ENCODE results near the gene HSP90B1. TPM values are rescaled to one million over a fixed set of nuclear protein-coding genes. Genes with fewer than 3 reads are reported as not detected.

HSP90B1 gene
- total and polyA plus RNA-seq, 12 donors = 203 to 1,021 (median 297) TPM

- DNase-seq = no peak
- H3K4me3 ChIP-seq = no peak overlapping the region
- no peaks in the 10 kb centered on the region for H3K9me3 ChIP-seq
- H3K4me1 ChIP-seq = no peaks in the 10 kb centered on the region
- ATAC-seq = no peak
- no peak for TF ChIP-seq CTCF (IDR thresholded peaks at IDR 0.05)
- H3K36me3 ChIP-seq = no peaks in the 10 kb centered on the region
- WGBS, 2 donors = 65 to 76% methylated on average over 3 of the region's 3 CpGs
- intact Hi-C loops (cut with DNase I) = no loop called here
- H3K27ac ChIP-seq = no peak overlapping the region
- H3K27me3 ChIP-seq = no peaks in the 10 kb centered on the region
Observed at GRCh38 chr12:103897316-103897715, 32.9 kb upstream of the HSP90B1 start.

- Histone ChIP-seq H3K27me3 (no peaks in the 10 kb centered on the region), H3K36me3 (no peaks in the 10 kb centered on the region), H3K4me1 (no peaks in the 10 kb centered on the region), H3K27ac (no peak overlapping the region), H3K9me3 (no peaks in the 10 kb centered on the region), H3K4me3 (no peak overlapping the region)
- ATAC-seq (no peak), DNase-seq (no peak)
- intact Hi-C loops (cut with DNase I) = no loop called here
- 67 to 79% methylated on average over 7 of the region's 7 CpGs for WGBS, 2 donors
- TF ChIP-seq CTCF (IDR thresholded peaks at IDR 0.05) = no peak
Observed at GRCh38 chr12:103901518-103902173, 28.6 kb upstream of the HSP90B1 start.

GRCh38 chr12:103903993-103904392, 26.2 kb upstream of the HSP90B1 start:
- Histone ChIP-seq H3K4me1 (no peaks in the 10 kb centered on the region), H3K36me3 (no peaks in the 10 kb centered on the region), H3K27me3 (no peaks in the 10 kb centered on the region), H3K27ac (no peak overlapping the region), H3K4me3 (no peak overlapping the region), H3K9me3 (no peaks in the 10 kb centered on the region)
- intact Hi-C loops (cut with DNase I) = no loop called here
- 83 to 89% methylated on average over 1 of the region's 1 CpG for WGBS, 2 donors
- DNase-seq (no peak), ATAC-seq (no peak)
- no peak for TF ChIP-seq CTCF (IDR thresholded peaks at IDR 0.05)

- ATAC-seq = no peak
- Histone ChIP-seq H3K27me3 (no peaks in the 10 kb centered on the region), H3K36me3 (no peaks in the 10 kb centered on the region), H3K4me3 (no peak overlapping the region), H3K9me3 (no peaks in the 10 kb centered on the region), H3K4me1 (no peaks in the 10 kb centered on the region), H3K27ac (no peak overlapping the region)
- no peak for TF ChIP-seq CTCF (IDR thresholded peaks at IDR 0.05)
- intact Hi-C loops (cut with DNase I) = no loop called here
- no peak for DNase-seq
- WGBS, 2 donors = 77 to 82% methylated on average over 4 of the region's 4 CpGs
Observed at GRCh38 chr12:103905730-103906349, 24.4 kb upstream of the HSP90B1 start.

Measured in heart right ventricle (tissue), 16 donors.